WI38 (cell line): ENCODE data around the gene CDC23.
"Not testable (repeated sequence)": the region's sequence is repeated elsewhere in the genome, so short reads cannot be mapped to it uniquely, and the experiment has no call there.

Experiments
- H3K4me3 ChIP-seq: 2 replicates; pipeline ENCODE4 v1.5.1; 2011; ENCODE audit warnings: low read depth, mild to moderate bottlenecking, control low read depth, low read length
- TF ChIP-seq, protein P1 (sequence below): IDR thresholded peaks from 2 replicates; pipeline ENCODE4 v1.5.1; 2012; ENCODE audit warnings: low read depth, mild to moderate bottlenecking, control low read depth, low read length

CDC23 gene

GRCh38 chr5:138213161-138214029, at the start of gene CDC23:
Gene CDC23, minus strand, starts transcription at chr5:138213323. Its CDS starts 11 bp downstream, at chr5:138213312.
- TF ChIP-seq, protein P1, sequence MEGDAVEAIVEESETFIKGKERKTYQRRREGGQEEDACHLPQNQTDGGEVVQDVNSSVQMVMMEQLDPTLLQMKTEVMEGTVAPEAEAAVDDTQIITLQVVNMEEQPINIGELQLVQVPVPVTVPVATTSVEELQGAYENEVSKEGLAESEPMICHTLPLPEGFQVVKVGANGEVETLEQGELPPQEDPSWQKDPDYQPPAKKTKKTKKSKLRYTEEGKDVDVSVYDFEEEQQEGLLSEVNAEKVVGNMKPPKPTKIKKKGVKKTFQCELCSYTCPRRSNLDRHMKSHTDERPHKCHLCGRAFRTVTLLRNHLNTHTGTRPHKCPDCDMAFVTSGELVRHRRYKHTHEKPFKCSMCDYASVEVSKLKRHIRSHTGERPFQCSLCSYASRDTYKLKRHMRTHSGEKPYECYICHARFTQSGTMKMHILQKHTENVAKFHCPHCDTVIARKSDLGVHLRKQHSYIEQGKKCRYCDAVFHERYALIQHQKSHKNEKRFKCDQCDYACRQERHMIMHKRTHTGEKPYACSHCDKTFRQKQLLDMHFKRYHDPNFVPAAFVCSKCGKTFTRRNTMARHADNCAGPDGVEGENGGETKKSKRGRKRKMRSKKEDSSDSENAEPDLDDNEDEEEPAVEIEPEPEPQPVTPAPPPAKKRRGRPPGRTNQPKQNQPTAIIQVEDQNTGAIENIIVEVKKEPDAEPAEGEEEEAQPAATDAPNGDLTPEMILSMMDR = no peak
- H3K4me3 ChIP-seq = peak within 1 kb of the TSS; percentile 98

DNA sequence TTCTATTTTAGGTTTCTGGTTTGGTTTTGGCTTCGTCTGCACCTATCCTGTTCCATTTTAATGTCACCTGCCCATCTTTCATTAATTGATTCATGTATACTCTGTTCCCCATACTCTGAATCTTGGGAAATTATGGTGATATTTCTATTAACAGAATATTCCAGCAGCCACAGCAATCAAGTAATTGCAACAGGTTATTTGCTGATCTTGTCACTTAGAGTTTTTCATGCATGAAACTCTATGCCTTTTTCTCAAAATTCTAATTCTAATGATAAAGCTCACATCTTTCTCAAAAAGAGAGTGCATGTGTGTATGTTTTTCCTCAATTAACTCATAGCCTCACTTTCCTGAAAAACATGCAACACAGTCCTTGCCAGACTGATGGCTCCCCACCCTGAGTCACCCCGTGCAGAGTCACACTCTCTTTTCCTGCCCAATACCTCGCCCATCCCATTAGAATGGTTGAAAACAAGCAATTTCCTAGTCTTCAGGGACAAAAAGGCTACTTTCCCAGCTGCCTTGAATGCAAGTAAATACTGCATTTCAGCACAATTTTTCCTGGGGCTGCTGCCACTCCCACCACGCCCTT, 45.7 kb upstream of the CDC23 start:
- H3K4me3 ChIP-seq = no peak overlapping the region
- TF ChIP-seq, protein P1 = no peak

- TF ChIP-seq, protein P1 = no peak
- H3K4me3 ChIP-seq = no peak overlapping the region
These were observed 44.5 kb upstream of the CDC23 start for GRCh38 chr5:138257583-138257982.

- H3K4me3 ChIP-seq = no peak overlapping the region
- TF ChIP-seq, protein P1 = no peak
These were observed 39.8 kb upstream of the CDC23 start for GRCh38 chr5:138252944-138253343.

DNA sequence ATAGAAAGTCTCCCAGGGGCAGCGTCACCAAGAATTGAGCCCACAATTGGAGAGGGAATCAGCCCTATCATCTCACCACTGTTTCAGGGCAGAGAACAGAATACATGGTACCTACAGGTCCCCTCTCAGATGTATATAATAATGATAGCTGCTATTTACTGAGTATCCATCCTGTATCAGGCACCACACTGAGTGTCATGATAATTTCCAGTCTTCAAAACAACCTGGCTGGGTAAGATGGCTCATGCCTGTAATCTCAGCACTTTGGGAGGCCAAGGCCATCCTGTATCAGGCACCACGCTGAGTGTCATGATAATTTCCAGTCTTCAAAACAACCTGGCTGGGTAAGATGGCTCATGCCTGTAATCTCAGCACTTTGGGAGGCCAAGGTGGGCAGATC, 34.7 kb upstream of the CDC23 start:
- not testable (repeated sequence) for H3K4me3 ChIP-seq

DNA sequence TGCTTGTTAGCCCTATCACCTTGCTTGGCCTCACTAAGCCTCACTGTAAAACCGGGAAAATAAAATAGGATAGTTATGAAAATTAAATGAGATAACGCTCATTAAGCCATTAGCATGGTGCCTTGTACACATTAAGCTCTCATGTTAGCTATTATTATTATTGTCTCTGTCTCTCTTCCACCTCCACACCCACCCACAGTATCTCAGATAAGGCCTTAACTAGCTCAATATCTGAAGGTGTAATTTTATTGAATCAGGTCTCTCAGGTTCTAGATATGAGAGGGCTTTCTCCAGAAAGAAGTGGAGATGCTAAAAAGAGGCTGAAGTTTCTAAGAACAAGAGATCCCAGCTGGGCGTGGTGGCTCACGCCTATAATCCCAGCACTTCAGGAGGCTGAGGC, 33.7 kb upstream of the CDC23 start:
- TF ChIP-seq, protein P1 = no peak
- H3K4me3 ChIP-seq = no peak overlapping the region

GRCh38 chr5:138246334-138246733, 33.2 kb upstream of the CDC23 start:
- no peak overlapping the region for H3K4me3 ChIP-seq
- TF ChIP-seq, protein P1 = no peak
